Left lung (tissue), 10 donors: Measurements from ENCODE around the gene NLN. TPM values are rescaled to one million over a fixed set of nuclear protein-coding genes. Genes with fewer than 3 reads are reported as not detected.

ENCODE experiments used
- ATAC-seq: fragments of 200-7000 bp; cut with Tn5 transposase; one replicate; pipeline ENCODE4 v1.9.1; 2020; ENCODE audit warnings: moderate library complexity
- DNase-seq, 4 donors: peaks; one replicate each; pipeline ENCODE4 v3.0.0-alpha.2; 2013 to 2020
- H3K27ac ChIP-seq, 2 donors: fragments of 200-600 bp; sonication (generic) in 1 of 2; one replicate each; pipeline versions ENCODE4 v1.5.0 to v1.8.0; 2020 to 2021
- H3K27me3 ChIP-seq, 2 donors: fragments of 200-600 bp; sonication (generic) in 1 of 2; one replicate each; pipeline versions ENCODE4 v1.5.0 to v1.8.0; 2020 to 2021
- H3K36me3 ChIP-seq, 2 donors: fragments of 200-600 bp; sonication (generic) in 1 of 2; one replicate each; pipeline versions ENCODE4 v1.5.0 to v1.8.0; 2020 to 2021
- H3K4me1 ChIP-seq, 2 donors: fragments of 200-600 bp; one replicate each; pipeline ENCODE4 v1.8.0; 2021
- H3K4me3 ChIP-seq, 2 donors: fragments of 200-600 bp; sonication (generic) in 1 of 2; one replicate each; pipeline versions ENCODE4 v1.5.0 to v1.8.0; 2020 to 2021; ENCODE audit warnings: mild to moderate bottlenecking in 1 of 2
- H3K9me3 ChIP-seq, 2 donors: fragments of 200-600 bp; sonication (generic) in 1 of 2; one replicate each; pipeline versions ENCODE4 v1.5.0 to v1.8.0; 2020 to 2021
- CTCF ChIP-seq, 2 donors: fragments of 200-600 bp; sonication (generic) in 1 of 2; IDR thresholded peaks; one replicate each; pipeline versions ENCODE4 v1.5.0 to v1.8.0; 2021; ENCODE audit warnings: antibody characterized with exemption in 2 of 2
- intact Hi-C, 2 donors: fragments of 100-400 bp; cut with DNase I; formaldehyde crosslinking; loops; one replicate each; pipeline versions ENCODE4 v1.11.2 to v1.14.2; 2022
- polyA plus RNA-seq, 6 donors: library from polyadenylated mRNA; unstranded; fragments of 120-200 nt; gene quantifications; one replicate each; pipeline ENCODE4 v1.2.1, GENCODE V29; 2013; ENCODE audit not compliant: insufficient read length in 6 of 6
- total RNA-seq, 2 donors: library from RNA; stranded (reverse); fragmentation: NEBNext Ultra II Directional; extraction: Animal tissue kit (Norgen Biotek cat#: 25700); gene quantifications; one replicate each; pipeline ENCODE4 v1.2.1, GENCODE V29; 2021
- donor health status: DM: no; HTN: yes; CAD: no.
- donor health status: DM: no; HTN: no; CAD: no.

Gene NLN
- total and polyA plus RNA-seq, 8 donors: 18.0 to 29.1 (median 22.3) TPM

- intact Hi-C loops: no loop called here
- H3K27me3 ChIP-seq: no peaks in the 10 kb centered on the region
- DNase-seq: no peak
- H3K36me3 ChIP-seq: no peaks in the 10 kb centered on the region
- no peak for ATAC-seq
- no peak overlapping the region for H3K27ac ChIP-seq
- no peaks in the 10 kb centered on the region for H3K4me1 ChIP-seq
- H3K9me3 ChIP-seq: no peaks in the 10 kb centered on the region
- TF ChIP-seq CTCF (IDR thresholded peaks at IDR 0.05): no peak
- H3K4me3 ChIP-seq: no peak overlapping the region
Measured at GRCh38 chr5:65749956-65750355, 28.0 kb downstream of the NLN start.

DNA sequence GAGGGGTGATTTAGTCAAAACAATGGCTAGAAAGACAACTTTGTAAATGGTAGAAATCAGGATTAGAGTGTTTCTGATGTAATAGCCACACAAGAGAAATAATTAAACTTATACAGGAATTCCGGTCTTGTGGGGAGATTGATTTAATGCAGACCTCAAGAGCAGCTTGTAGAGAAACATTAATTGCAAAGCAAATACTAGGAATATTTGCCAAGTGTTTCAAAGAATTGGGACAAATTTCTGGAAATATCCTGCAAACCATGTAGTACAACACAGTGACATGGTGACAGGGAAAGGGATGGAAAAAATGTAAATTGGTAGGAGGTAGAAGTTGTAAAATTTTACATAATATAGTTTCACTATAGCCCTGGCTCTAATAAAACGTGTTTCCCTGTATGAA lies 28.9 kb downstream of the NLN start:
- H3K27me3 ChIP-seq: no peaks in the 10 kb centered on the region
- H3K9me3 ChIP-seq: no peaks in the 10 kb centered on the region
- no peaks in the 10 kb centered on the region for H3K4me1 ChIP-seq
- intact Hi-C loops: no loop called here
- H3K4me3 ChIP-seq: no peak overlapping the region
- no peak overlapping the region for H3K27ac ChIP-seq
- TF ChIP-seq CTCF (IDR thresholded peaks at IDR 0.05): no peak
- ATAC-seq (peak; percentile 30), DNase-seq (no peak)
- no peaks in the 10 kb centered on the region for H3K36me3 ChIP-seq

DNA sequence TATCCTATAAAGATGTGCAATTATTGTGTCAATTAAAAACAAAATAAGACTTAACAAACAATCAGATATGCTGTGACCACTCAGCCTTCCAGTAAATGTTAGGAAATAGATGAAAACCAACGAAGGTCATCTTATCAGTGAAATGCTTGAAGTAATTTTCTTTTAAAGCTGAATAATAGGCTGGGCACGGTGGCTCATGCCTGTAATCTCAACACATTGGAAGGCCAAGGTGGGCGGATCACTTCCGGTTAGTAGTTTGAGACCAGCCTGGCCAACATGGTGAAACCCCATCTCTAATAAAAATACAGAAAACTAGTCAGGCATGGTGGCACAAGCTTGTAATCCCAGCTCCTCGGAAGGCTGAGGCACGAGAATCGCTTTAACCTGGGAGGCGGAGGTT lies 31.2 kb downstream of the NLN start:
- no peak for ATAC-seq
- no peaks in the 10 kb centered on the region for H3K36me3 ChIP-seq
- TF ChIP-seq CTCF (IDR thresholded peaks at IDR 0.05): no peak
- H3K4me3 ChIP-seq: no peak overlapping the region
- no peak for DNase-seq
- H3K9me3 ChIP-seq: no peaks in the 10 kb centered on the region
- H3K27me3 ChIP-seq: no peaks in the 10 kb centered on the region
- intact Hi-C loops: no loop called here
- no peak overlapping the region for H3K27ac ChIP-seq
- no peaks in the 10 kb centered on the region for H3K4me1 ChIP-seq

DNA sequence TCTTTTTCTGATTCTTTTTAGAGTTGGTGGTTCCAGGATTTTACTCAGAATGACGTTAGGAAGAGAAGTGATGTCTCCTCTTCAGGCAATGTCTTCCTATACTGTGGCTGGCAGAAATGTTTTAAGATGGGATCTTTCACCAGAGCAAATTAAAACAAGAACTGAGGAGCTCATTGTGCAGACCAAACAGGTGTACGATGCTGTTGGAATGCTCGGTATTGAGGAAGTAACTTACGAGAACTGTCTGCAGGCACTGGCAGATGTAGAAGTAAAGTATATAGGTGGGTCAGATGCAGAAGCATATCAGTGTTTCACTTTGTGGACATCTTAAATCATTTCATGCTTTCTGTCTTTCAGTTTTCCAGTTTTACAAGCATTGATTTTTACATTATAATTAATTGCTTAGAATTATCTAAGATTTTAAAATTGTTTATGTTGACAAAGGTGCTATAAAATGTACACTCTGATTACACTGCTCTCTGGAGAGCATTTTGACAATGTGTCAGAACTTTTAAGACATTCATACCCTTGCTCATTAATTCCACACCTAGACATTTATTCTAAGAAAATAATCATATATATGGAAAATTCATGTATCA lies 36.6 kb downstream of the NLN start:
- no peak for ATAC-seq
- intact Hi-C loops: no loop called here

More for the DNA sequence above, 36.6 kb downstream of the NLN start:
- Histone ChIP-seq H3K36me3 (peaks cover 0 to 4% of the 10 kb centered on the region in 2 donors), H3K4me1 (no peaks in the 10 kb centered on the region), H3K9me3 (no peaks in the 10 kb centered on the region), H3K27me3 (no peaks in the 10 kb centered on the region), H3K4me3 (no peak overlapping the region), H3K27ac (no peak overlapping the region)
- TF ChIP-seq CTCF (IDR thresholded peaks at IDR 0.05): no peak
- DNase-seq: no peak
